Measurements from ENCODE around the gene SRRM3. TPM values are rescaled to one million over a fixed set of nuclear protein-coding genes. Genes with fewer than 3 reads are reported as not detected.

Gene SRRM3
- total RNA-seq, 1 donor: 0.18 TPM

DNA sequence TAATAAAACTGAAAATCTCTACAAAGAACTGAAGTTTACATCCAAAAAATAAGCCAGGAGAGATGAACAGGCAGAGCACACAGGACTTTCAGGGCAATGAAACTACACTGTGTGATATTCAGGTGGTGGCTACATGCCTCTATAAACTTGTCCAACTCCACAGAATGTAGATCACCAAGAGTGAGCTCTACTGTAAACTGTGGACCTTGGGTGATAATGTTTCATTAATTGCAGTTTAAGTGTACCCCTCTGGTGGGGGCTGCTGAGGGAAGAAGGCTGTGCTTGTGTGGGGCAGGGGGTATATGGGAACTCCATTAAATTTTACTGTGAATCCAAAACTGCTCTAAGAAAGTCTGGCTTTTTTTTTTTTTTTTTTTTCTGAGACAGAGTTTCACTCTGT is 134.4 kb downstream of the SRRM3 start:
- DNase-seq (ENCODE audit: low read depth): no peak
- TF ChIP-seq, protein P1, sequence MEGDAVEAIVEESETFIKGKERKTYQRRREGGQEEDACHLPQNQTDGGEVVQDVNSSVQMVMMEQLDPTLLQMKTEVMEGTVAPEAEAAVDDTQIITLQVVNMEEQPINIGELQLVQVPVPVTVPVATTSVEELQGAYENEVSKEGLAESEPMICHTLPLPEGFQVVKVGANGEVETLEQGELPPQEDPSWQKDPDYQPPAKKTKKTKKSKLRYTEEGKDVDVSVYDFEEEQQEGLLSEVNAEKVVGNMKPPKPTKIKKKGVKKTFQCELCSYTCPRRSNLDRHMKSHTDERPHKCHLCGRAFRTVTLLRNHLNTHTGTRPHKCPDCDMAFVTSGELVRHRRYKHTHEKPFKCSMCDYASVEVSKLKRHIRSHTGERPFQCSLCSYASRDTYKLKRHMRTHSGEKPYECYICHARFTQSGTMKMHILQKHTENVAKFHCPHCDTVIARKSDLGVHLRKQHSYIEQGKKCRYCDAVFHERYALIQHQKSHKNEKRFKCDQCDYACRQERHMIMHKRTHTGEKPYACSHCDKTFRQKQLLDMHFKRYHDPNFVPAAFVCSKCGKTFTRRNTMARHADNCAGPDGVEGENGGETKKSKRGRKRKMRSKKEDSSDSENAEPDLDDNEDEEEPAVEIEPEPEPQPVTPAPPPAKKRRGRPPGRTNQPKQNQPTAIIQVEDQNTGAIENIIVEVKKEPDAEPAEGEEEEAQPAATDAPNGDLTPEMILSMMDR (IDR thresholded peaks at IDR 0.05; ENCODE audit: insufficient read depth, low read length): no peak
- no peak overlapping the region for H3K4me3 ChIP-seq (ENCODE audit: low read depth, low read length)

Other genes starting within 250 kb of the SRRM3 start
- 2.0 and 28.9 TPM in 2 replicates for gene TMEM120A, start 207.3 kb upstream of the SRRM3 start, total RNA-seq (ENCODE audit: low replicate concordance)
- 22.2 and 33.2 TPM in 2 replicates for gene STYXL1, start 153.9 kb upstream of the SRRM3 start, total RNA-seq (ENCODE audit: low replicate concordance)
- 38.3 and 43.8 TPM in 2 replicates for gene MDH2, start 153.8 kb upstream of the SRRM3 start, total RNA-seq (ENCODE audit: low replicate concordance)
- gene HSPB1, start 100.8 kb downstream of the SRRM3 start, total RNA-seq (ENCODE audit: low replicate concordance): 91.8 and 128 TPM in 2 replicates
- gene YWHAG, start 157.1 kb downstream of the SRRM3 start, total RNA-seq (ENCODE audit: low replicate concordance): 112 and 115 TPM in 2 replicates
- 0.36 and 1.5 TPM in 2 replicates for gene SSC4D, start 207.8 kb downstream of the SRRM3 start, total RNA-seq (ENCODE audit: low replicate concordance)
- gene ZP3, start 223.1 kb downstream of the SRRM3 start, total RNA-seq (ENCODE audit: low replicate concordance): 0.63 and 2.9 TPM in 2 replicates